ENCODE measurements around the gene PPM1M.
A peak's percentile ranks its signal among the peaks of the same experiment; 100 is the strongest.

PPM1M gene

DNA sequence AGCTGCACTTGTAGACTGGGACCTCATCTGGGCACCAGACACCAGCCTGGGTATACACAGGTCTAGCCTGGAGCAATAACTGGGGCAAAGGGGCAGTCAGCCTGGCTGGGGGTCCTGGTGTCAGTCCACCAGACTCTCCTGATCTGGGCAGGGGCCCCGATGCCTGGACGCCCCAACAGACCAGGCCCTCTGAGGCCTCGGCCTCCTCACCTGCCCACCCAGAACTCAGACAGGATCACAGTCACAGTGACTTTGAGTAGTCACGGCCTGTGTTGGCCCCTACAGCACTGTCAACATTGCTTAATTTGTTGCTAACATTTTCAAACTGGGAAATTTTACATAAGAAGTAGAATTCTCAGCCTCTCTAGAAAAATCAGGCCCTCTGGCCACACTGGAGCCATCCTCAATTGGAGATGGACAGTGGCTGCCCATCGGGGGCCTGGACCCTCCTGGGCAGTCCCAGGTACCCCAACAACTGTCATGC, 12.4 kb upstream of the PPM1M start:
- TF ChIP-seq, protein P1, sequence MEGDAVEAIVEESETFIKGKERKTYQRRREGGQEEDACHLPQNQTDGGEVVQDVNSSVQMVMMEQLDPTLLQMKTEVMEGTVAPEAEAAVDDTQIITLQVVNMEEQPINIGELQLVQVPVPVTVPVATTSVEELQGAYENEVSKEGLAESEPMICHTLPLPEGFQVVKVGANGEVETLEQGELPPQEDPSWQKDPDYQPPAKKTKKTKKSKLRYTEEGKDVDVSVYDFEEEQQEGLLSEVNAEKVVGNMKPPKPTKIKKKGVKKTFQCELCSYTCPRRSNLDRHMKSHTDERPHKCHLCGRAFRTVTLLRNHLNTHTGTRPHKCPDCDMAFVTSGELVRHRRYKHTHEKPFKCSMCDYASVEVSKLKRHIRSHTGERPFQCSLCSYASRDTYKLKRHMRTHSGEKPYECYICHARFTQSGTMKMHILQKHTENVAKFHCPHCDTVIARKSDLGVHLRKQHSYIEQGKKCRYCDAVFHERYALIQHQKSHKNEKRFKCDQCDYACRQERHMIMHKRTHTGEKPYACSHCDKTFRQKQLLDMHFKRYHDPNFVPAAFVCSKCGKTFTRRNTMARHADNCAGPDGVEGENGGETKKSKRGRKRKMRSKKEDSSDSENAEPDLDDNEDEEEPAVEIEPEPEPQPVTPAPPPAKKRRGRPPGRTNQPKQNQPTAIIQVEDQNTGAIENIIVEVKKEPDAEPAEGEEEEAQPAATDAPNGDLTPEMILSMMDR (conservative IDR thresholded peaks at IDR 0.05): no peak; the same call in 1 of the 2 replicates
- TF ChIP-seq ZFX (IDR thresholded peaks at IDR 0.05): no peak
- no peak overlapping the region for H3K27ac ChIP-seq

DNA sequence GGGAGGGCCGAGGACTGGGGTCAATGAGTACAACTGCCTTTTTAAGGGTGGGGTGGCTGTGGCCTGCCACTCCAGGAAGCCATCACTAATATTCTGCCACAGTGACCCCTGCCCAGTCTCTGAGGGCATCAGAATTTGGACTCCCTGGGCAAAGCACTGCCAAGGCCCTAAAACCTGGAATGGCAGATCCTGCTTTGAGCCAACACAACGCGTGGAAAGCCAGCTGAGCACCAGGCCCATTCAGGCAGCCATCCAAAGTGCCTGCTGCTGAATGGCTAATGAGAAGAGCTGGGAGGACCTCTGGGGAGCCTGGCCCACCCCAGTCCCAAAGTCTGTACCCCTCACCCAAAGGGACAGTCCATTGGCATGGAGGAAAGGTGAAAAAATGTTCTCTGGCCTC, 11.6 kb upstream of the PPM1M start:
- no peak overlapping the region for H3K27ac ChIP-seq

GRCh38 chr3:52234516-52235447, 10.8 kb upstream of the PPM1M start:
- TF ChIP-seq, protein P1 (conservative IDR thresholded peaks at IDR 0.05): no peak; the same call in 1 of the 2 replicates
- TF ChIP-seq ZFX (IDR thresholded peaks at IDR 0.05): no peak
- H3K27ac ChIP-seq: no peak overlapping the region

More for the DNA sequence above, 11.6 kb upstream of the PPM1M start:
- TF ChIP-seq ZFX (IDR thresholded peaks at IDR 0.05): no peak
- TF ChIP-seq, protein P1 (conservative IDR thresholded peaks at IDR 0.05): no peak

GRCh38 chr3:52236424-52236886, 9.1 kb upstream of the PPM1M start:
- no peak for TF ChIP-seq ZFX (IDR thresholded peaks at IDR 0.05)
- TF ChIP-seq, protein P1 (conservative IDR thresholded peaks at IDR 0.05): no peak
- peak overlapping the region; percentile 91 for H3K27ac ChIP-seq

DNA sequence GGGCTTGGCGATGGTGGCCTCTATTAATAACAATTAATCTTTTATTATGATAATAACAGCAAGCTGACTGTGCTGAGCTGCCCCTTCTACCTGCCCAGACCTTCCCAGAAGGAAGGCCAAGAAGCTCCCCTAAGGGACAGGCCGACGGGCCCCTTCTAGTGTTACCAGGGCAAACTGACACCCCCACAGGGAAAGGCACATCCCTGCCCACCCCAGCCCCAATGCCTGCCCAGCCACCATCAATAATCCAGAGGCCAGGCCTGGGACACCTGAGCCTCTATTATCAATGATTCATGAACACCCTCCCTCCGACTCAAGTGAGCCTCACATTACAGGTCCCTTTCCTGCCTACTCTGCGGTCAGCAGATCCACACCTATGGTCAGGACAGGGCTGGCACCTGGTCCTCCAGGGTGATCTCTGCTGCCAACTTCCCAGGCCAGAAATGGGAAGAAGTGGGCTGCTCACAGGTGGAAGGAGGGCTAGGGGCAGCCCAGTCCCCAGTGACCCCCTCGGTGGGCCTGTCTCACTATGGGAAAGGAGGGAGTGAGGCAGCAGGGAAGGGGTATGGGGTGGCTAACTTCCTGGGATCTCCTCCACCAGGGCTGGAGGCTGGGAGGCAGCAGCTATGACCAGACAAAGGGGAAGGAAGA, 8.4 kb upstream of the PPM1M start:
- peak overlapping the region; percentile 91 for H3K27ac ChIP-seq
- TF ChIP-seq ZFX (IDR thresholded peaks at IDR 0.05): no peak
- TF ChIP-seq, protein P1 (conservative IDR thresholded peaks at IDR 0.05): no peak

GRCh38 chr3:52237657-52238172, 7.8 kb upstream of the PPM1M start:
- TF ChIP-seq, protein P1 (conservative IDR thresholded peaks at IDR 0.05): no peak; the same call in 1 of the 2 replicates
- 0 out of 2 replicates have a peak, but pooled peaks have one; percentile 19 for TF ChIP-seq ZFX (IDR thresholded peaks at IDR 0.05)
- peak overlapping the region; percentile 91 for H3K27ac ChIP-seq

Measured in C4-2B (cell line).